GM18520 (cell line): Measurements from ENCODE around the gene BRSK2.
"Not testable (repeated sequence)": the region's sequence is repeated elsewhere in the genome, so short reads cannot be mapped to it uniquely, and the experiment has no call there.

Experiments used
- ATAC-seq: cut with Tn5 transposase; IDR thresholded peaks from one replicate; pipeline ENCODE4 v1.9.1; 2021; ENCODE audit not compliant: unreplicated experiment

Gene BRSK2

DNA sequence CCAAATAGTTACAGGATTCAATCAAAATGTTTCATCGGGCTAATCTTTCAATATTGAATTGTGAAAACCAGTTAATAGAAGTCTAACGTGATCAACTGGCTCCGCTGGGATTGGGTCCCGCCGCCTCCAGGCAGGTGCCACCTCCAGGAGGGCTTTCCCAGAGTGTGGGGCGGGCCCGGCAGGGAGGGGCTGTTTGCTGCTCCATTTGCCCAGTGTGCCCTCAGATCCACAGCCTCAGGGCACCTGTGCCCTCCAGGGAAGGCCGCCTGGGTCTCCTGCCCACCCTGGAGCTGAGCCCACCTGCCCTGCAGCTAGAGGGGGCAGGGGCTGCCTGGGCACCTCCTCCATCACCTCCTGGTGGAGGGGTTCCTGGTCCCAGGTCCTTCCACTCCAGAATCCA, 17.9 kb downstream of the BRSK2 start:
- no peak for ATAC-seq

DNA sequence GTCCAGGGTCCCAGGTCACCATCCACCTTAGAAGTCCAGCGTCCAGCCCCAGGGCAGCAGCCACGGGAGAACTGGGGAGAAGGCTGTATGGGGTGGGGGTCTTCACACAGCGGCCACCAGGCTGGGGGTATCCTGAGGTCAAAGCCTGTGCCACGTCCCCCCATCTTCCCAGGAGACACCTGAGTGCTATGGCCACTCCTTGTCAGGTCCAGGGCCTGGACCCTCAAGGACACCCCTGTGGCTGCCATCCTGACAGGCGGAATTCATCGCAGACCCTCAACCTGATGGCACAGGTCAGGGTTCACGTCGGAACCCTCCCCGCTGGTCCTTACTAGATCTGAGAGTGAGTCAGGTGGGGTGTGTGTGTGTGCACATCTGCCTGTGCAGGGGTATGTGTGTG, 18.6 kb downstream of the BRSK2 start:
- no peak for ATAC-seq

DNA sequence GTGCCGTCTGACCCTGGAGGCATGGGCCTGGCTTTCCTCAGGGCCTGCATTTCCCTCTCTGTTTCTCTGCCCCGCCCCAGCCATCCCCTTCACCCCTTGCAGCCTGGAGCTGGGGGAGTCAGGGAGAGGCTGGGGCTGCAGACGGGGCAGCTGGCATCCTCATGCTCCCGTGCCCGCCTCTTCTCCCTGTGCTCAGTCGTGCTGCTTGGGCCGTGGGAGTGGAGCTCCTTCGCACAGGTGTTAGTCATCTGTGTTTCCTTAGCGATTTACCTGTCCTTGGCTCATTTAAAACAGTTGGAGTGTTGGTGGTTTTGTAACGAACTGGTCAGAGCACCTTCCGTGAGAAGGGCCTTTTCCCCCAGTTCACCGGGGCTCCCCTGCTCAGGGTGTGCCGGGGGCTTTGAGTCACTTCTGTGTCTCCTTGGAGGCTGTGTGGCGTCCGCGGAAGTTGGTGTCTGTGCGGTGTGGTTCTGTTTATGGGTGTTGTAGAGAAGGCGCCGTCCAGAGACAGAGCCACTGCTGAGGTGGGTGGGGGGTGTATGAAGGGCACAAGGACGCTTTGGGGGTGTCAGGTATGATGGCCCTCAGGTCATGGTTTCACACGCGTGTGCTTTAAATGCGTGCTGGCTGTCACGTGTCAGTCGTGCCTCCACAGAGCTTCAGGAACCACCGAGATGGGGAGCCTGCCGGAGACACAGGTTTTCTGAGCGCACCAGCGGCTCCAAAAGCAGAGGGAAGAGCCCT, 19.5 kb downstream of the BRSK2 start:
- no peak for ATAC-seq

DNA sequence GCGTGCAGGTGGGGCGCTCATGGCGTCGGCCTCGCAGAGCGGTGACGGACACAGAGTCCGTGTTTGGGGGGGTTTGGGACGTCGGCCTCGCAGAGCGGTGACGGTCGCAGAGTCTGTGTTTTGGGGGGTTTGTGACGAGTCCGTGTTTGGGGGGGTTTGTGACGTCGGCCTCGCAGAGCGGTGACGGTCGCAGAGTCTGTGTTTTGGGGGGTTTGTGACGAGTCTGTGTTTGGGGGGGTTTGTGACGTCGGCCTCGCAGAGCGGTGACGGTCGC, 20.1 kb downstream of the BRSK2 start:
- not testable (repeated sequence) for ATAC-seq

DNA sequence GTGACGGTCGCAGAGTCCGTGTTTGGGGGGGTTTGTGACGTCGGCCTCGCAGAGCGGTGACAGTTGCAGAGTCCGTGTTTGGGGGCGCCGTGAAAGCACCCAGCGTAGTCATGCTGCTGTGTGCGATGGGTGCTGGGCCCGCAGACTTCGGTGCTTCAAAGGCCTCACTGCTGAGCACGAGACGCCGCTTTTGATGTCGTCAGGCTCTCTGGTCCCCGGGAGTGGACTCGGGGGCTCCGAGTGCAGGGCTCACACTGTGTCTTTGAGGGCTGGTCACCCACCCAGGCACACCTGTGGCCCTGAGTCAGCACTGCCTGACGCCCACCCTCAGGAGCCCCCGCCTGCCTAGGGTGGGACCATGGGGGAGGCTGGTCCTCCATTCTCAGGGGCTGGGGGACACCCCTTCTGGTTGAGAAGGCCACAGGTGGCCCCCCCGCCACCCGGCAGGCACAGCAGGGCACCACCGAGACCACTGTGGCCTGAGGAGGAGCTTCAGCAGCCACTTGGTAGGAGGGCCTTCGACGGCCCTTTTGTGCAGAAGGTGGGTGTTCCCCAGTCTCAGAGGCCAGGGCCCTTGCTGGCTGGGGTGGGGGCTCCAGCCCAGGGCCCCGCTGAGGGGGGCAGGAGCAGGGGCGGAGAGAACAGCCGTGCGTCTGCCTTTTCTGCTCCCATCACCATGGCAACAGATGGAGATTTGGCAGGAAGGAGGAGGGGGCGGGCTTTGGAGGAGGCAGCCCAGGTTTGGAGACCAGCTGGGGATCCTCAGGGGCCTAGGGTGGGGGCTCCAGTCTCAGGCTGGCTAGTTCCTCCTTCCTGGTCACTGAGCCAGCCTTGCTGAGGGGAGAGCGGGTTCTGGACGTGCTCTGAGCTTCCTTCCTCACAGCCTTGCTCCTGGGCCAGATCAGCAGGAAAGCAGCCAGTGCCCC, 20.9 kb downstream of the BRSK2 start:
- ATAC-seq: no peak

DNA sequence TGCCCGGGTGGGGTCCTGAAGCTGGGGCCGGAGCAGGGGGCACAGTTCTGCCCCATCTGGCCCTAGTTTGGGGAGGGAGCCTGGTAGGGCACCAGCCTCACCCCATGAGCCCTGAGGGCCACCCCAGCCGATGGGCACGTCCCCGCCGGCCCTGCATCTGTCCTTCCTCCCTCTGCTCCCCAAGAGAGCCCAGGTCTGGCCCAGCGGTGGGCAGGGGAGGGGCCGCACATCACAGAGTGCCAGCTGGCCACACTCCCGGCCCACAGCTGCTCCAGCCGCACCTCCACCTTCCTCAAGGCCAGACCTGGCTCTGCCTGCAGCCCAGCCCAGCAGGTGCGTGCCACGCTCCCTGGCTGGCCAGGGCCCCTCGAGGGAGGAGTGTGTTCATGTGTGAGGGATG, 21.6 kb downstream of the BRSK2 start:
- ATAC-seq: no peak

DNA sequence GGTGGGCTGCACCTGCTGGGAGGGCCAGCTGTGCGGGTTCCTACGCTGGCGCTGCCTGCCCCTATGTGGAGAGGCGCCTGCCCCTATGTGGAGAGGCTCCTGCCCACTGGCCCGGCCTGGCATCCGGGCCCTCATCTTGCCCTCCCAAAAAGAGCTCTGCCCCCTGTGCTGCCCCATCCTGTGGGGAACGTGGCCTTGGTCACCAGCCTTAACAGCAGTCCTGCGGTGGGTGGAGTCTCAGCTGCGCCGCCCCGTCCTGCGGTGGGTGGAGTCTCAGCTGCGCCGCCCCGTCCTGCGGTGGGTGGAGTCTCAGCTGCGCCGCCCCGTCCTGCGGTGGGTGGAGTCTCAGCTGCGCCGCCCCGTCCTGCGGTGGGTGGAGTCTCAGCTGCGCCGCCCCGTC, 22.0 kb downstream of the BRSK2 start:
- not testable (repeated sequence) for ATAC-seq

DNA sequence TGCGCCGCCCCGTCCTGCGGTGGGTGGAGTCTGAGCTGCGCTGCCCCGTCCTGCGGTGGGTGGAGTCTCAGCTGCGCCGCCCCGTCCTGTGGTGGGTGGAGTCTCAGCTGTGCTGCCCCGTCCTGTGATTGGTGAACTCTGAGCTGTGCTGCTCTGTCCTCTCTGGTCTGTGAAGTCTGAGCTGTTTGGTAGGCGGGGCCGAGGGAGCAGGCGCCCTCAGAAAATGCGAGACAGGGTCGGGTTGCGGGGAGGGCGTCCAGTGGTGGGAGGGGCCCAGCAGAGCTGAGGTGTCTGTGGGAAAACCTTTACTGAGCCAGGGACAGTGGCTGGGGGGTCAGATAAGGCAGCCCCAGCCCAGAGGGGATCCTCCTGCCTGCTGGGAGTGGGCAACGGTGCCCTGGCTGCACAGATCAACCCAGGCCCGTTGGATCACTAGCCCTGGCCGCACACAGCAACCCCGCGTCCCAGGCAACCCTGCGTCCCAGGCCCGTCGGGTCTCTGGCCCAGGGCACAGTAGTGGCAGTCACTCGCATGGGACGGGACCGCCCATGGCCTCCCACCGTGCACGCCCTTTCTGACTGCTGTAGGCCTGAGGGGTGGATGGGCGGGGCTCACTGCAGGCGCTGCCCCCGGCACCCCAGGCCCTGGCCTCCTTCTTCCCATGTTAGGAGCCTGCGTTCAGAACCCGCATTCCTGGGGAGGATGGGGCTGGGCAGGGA, 22.8 kb downstream of the BRSK2 start:
- no peak for ATAC-seq

DNA sequence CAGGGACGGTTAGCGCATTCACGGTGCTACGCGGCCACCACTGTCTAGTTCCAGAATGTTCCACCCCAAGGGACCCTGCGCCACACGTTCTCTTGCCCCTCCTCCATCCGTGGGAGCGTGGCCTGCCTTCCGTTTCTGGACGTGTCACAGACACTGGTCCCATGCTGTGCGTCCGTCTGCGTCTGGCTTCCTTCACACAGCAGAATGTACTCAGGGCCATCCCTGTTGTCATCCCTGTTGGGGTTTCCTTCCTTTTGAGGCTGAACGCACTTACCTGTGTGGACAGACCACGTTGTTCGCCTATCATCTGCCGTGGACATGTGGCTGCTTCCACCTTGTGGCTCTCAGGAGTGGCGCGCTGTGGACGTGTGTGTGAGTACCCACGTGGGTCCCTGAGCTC, 24.9 kb downstream of the BRSK2 start:
- ATAC-seq: no peak

DNA sequence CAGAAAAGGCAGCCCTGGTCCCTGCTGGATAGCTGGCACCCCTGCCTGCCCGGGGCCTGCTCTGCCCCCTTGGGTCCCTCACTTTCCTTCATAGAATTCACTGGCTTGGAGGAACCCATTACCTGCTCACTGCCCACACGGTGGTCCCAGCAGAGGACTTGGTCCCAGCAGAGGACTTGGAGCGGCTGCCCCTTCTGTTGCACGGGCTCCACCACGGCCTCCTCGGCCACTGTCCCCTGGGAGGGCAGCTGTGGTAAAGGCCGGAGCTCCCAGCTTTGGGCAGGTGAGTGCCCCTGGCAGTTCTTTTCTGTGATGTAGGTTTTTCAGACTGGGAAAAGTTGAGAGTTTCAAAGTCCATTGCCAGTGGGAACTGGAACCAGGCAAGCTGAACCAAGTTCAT, 25.9 kb downstream of the BRSK2 start:
- ATAC-seq: no peak

DNA sequence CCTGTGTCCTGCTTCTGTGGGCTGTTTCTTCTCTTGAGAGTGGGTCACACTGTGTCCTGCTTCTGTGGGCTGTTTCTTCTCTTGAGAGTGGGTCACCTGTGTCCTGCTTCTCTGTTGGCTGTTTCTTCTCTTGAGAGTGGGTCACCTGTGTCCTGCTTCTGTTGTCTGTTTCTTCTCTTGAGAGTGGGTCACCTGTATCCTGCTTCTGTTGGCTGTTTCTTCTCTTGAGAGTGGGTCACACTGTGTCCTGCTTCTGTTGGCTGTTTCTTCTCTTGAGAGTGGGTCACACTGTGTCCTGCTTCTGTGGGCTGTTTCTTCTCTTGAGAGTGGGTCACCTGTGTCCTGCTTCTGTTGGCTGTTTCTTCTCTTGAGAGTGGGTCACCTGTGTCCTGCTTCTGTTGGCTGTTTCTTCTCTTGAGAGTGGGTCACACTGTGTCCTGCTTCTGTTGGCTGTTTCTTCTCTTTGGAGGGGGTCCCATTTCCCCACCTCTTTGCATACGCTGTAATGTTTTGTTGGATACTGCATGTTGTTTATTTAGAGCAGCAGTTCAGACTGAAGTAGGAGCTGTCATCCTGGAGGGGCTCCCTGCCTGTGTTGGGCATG, 28.6 kb downstream of the BRSK2 start:
- ATAC-seq: not testable (repeated sequence)

DNA sequence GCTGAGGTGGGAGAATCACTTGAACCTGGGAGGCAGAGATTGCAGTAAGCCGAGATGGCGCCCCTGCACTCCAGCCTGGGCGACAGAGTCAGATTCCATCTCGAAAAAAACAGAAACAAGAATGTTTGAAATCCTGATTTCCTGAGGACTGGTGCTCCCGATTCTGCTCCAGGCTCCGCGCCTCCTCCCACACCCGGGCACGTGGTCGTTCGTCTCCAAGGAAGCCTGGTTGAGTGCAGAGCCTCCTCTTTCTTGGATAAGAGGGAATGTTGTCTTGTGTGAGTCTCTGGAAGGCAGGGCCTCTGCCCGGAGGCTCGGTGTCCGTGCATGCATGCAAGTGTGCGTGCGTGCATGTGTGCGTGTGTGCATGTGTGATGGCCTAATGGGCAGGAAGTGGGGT, 30.1 kb downstream of the BRSK2 start:
- ATAC-seq: no peak

DNA sequence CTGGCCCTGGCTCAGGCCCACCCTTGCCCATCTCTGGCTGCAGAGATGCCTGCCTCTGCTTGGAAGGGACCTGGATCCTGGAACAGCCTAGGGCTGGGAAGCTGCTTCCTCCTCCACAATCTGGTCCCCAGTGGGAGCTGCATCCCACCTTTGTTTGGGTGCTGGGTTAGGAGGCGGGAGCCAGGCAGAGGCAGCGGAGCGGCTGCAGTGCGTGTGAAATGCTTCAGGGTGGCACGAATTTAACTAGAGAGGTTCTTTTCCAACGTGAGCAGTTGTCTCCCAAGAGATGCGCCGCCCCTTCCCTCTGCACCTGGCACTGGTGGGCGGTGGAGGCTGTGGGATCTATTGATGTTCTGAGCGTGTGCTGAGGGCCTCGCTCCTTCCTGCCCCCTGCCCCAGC, 31.6 kb downstream of the BRSK2 start:
- ATAC-seq: no peak

DNA sequence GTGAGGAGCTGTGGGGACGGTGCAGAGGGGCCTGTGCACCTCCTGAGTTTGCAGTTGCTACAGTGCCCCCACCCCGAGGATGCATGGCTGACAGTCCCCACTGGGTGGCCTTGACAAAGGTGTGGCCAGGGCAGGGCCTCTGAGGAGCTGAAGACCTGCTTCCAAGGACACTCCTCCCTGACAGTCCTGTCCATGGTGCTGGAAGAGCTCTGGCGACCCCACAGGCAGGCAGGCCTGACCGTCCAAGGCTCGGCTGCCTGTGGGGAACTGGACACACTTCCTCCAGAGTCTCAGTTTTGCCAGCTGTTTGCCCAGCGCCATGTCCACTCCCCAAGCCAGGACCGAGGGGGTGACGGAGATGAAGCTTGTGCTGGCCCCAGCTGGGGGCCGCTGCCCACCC, 32.7 kb downstream of the BRSK2 start:
- ATAC-seq: no peak

DNA sequence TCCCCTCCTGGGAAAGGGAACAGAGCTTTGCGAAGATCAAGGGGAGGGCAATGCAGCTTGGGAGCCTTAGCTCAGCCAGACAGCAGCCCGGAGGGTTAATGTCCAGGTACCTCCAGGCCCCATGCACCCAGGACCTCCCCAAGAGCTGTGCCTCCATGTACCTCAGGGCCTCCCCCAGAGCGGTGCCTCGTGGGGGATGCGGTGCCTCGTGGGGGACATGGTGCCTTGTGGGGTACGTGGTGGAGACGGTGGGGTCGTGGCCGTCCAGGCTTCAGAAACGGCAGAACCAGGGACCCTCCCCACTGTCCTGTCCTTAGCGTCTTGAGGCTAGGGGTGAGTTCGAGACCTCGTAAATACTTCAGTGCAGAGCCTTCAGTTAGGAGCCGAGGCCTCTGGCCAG, 33.2 kb downstream of the BRSK2 start:
- ATAC-seq: no peak

DNA sequence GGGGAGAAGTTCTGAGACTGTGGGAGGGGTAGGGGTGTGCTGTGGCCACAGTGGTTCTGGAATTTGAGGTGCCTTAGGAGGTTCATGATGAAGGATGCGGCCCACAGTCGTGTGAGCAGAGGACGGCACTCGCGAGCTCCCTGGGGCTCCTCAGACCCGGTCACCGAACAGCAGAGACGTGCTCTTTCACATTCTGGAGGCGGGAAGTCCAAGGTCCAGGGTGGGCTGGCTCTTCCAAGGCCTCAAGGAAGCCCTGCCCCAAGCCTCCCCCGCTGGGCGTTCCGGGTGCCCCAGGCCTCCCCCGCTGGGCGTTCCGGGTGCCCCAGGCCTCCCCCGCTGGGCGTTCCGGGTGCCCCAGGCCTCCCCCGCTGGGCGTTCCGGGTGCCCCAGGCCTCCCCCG, 33.7 kb downstream of the BRSK2 start:
- not testable (repeated sequence) for ATAC-seq

DNA sequence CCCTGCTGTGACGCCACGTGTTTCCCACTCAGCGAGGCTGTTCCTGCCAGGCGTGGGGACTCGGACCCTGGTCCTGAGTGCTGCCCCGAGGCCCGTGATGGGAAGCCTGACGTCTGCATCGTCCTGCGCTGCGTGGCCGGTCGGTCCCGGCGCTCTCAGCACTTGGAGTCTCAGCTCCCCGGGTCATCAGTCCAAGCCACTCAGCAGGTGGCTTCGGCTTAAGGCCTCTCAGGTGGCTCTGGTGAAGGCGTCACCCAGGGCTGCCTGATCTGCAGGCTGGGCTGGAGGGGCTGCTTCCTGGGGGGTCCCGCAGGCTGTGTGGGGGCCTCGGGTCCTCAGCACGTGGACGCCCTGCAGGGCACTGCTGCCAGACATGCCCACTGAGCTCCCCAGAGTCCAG, 35.3 kb downstream of the BRSK2 start:
- no peak for ATAC-seq

DNA sequence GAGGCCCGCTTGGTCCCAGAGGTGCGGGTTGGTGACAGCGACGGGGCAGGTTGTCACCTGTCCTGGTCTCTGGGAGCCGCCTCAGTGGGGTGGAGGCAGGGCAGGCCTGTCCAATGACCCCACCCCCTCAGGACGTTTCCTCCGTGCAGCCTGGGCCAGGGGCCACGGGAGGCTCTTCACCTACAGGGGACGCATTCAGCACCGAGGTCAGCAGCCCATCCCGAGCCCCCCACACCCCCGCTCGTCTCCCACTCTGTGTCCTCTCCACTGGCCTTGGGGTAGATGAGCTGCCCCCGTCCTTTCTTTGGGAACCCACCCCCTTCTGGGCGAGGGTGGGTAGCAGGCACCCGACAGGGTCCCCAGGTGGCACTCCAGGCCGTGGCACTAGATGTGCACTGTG, 35.7 kb downstream of the BRSK2 start:
- no peak for ATAC-seq

DNA sequence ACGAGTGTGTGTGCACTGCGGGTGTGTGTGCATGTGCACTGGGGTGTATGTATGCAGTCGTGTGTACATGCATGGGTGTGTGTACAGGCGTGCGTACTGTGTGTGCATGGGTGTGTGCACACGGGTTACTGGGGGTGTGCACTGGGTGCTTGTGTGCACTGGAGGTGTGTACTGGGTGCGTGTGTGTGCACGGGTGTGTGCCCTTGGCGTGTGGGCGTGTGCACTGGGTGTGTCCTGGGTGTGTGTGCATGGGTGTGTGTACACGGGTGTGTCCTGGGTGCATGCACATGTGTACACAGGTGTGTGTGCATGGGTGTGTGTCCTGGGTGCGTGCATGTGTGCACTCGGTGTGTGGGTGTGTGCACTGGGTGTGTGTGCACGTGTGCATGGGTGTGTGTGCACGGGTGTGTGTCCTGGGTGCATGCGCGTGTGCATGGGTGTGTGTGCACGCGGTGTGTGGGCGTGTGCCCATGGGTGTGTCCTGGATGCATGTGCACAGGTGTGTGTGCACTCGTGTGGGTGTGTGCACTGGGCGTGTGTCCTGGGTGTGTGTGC, 39.1 kb downstream of the BRSK2 start:
- no peak for ATAC-seq

DNA sequence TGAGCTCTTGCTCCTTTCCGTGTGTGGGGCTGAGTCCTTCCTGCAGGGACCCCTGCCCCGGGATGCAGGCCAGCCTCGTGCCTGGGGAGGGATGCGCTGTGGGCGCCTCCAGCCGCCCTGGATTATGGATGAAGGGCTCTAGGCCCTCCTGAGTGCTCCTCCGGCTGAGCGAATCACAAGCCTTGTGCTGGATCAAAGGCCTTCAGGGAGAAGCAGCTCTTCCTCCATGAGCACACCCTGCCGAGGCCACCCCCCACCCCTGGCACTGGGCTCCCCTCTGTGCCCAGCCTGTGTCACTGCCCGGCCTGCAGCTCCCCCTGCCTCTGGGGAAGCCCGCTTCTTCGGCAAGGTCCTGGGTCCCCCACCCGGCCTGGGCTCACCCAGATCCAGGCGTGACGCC, 43.8 kb downstream of the BRSK2 start:
- ATAC-seq: no peak

DNA sequence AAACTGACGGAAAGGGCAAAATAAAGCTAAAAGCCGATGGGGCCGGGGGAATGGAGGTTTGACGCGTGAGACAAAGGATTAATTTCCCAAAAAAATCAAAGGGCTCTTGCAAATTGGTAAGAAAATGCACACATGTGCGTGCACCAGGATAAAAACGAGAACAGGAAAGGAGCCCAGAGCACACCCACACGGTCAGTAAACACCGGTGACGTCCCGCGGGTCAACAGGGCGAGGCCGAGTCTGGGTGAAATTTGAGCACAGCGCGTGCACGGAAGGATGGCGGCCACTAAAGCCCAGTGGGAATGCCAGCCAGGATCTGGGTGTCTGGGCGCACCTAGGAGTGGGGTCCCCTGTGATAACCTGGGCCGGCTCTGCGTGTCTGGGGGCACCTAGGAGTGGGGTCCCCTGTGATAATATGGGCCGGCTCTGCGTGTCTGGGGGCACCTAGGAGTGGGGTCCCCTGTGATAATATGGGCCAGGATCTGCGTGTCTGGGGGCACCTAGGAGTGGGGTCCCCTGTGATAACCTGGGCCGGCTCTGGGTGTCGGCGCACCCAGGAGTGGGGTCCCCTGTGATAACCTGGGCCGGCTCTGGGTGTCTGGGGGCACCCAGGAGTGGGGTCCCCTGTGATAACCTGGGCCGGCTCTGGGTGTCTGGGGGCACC, 44.4 kb downstream of the BRSK2 start:
- ATAC-seq: no peak
